KG1 (cell line): ENCODE results near the gene FILIP1L.

Experiments
- DNase-seq: peaks from one replicate; lab custom pipeline; 2025; lab: John Stamatoyannopoulos, UW

Gene FILIP1L

DNA sequence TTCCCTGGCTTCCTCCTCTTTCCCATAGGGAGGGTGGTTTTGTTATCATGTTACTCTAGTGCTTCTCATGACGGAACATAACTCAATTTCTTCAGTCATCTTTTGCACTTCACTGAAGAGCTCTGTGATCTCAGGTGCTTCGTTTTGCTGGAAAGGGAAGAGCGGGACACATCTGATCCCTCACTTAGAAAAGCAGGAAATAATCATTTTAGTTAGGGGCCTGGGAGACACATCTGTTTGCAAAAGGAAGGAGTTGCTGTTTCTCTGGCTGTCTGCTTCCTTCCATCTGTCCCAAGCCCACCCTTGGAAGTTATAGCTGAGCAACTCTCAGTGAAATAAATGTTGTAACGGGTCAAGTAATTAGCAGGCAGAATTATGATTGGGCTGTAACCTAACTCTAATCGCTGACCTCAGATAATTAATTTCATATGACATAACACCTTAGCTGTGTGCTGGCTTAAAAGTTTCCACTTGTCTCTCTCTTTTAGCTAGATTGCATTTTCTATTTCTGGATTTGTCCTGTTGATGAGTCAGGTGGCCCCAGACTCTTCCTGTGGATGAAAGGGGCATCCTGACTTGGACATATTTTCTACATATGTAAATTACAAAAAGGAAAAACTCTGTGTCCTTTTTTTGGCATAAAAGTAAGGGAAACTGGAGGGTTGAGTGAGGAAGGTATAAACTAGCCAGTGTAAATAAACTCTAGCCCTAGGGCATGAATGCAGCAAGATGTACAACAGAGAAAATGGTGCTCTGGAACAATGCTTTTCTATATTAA is 11.0 kb upstream of the FILIP1L start:
- no peak for DNase-seq

DNA sequence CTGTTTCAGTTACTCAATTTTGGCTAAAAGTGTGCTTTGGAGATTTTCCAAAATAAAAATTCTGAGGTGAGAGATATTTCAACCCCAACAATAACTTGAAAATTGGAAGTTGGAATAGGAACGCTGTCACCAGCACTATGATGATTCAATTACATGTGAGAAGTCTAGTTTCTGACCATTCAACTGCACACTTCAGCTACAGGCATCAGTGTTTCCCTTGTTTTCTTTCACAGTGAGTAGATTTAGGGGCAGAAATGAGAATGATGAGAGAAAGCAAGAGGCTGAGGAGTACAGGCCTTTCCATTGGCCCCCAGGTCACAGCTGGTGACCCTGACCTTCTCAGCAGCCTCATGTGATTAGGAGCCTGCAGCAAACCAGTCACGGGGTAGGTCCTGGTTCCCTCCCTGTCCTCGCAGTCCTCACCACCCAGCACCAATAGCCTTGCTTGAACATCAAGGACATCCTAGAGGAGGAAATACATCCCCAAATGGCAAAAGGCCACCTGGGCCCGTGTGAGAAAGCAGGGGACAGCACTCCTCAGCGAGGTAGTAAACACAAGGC is 10.0 kb upstream of the FILIP1L start:
- no peak for DNase-seq

DNA sequence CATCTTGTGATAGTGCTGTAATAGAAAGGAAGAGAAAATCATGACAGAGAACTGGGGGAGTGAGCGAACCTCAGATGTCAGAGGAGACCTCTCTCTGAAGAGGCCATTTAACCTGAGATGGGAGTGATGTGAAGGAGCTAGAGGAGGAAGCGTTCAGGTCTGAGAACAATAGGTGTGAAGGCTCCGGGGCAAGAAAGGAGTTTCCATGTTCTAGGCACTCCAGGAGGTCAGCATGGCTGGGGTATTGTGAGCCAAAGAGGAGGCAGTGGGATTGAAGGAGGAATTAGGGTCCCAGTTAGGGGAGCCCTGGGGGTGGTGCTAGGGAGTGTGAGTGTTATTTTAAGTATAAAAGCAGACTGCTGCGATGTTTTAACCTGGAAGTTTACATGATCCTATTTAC is 8.8 kb upstream of the FILIP1L start:
- DNase-seq: no peak

DNA sequence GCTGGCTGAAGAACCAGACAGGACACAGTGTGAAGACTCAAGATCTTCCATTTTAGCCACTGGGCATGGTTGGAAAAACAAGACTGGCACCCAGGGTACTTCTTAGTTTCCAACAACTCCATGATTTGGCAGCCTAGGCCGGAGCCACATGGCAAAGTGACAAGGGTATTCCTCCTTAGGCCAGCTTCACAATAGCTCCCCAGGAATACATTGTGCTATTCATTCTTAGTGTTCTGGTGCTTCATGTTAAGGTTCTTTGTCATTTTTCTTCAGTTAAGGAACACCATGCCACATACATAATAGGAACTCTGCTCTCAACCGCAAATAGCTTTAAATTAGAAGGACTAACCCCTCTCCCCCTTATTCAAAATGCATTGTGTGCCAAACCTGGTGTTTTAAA is 8.0 kb upstream of the FILIP1L start:
- no peak for DNase-seq

DNA sequence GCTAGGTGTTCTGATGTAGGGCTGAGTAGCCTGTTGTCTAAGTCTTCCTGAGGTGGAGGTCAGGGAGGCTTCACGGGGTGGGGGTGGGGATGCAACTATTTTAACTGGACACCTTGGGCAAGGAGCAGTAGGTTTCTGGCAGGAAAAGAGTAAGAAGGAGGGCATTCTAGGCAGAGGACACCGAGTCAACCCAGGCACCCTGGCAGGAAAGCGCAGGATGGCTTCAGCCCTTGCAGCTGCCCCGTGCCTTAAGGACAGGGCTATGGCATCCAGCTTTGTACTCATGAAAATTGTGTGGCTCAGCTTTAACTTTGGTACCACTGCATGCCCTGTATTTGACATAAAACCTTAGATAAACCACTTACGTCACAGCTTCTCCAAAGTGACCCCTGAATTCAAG is 6.4 kb upstream of the FILIP1L start:
- no peak for DNase-seq

DNA sequence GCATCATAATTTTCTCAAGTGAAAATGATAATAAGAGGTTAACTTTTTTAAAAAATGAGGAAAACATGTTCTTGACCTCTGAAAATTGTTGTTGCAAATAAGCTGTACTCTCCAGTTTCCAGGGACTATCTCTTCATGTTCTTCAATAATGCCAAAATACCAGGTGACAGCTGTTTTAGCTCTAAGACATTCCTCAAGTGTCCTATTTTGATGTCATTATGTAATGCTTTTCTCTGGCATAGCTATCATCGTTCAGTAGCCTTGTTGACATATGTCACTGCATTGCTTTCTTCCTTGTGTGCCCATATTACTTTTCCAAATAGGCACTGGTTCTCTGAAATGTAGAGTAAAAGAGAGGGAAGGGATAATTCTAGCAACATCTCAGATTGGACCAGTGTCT is 5.7 kb upstream of the FILIP1L start:
- DNase-seq: no peak

DNA sequence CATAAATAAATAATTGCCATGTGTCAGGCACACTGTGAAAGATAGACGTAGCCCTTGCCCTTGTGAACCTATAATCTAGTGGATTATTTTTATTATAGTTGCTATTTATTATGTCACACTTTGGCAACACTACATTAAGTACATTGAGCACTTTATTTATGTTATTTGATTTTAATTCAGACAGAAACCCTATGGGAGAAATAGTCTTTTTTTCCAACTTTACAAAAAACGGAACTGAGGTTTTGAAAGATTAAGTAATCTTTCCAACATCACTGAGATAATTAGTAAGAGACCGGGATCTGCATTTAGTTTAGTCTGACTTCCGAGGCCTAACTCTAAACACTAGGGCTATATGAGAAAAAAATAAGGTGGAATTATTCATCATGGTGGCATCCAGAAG is 2.8 kb upstream of the FILIP1L start:
- no peak for DNase-seq

DNA sequence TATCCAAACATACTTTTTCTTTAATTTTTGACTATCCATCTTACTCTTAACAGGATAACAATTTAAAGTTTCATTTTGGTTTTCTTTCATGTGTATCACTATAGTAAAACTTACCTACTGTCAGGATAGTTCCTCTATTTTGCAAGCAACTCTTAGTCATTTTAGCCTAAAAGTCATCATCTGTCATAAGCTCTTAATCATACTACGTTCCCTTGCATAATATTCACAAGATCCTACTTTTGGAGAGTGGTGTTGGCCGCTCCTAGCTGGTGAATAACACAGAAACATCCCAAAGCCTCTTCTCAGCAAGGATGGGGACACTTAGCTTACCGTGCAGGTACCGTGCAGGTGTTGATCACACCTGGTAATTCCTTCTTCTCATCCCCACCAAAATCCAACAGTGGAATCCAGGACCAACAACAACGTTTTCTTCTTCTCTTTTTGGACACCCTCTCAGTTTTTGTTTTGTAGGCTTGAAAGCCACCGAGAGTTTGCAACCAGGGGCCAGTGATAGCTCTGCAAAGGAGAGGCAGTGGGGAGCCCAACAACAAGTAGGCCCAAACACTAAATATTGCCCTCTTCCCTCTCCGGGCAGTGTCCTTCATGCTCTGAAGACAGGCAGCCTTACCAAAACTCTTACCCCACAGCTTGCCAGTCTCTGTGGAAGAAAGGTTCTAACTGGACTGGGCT is 433 bp downstream of the FILIP1L start:
- no peak for DNase-seq

DNA sequence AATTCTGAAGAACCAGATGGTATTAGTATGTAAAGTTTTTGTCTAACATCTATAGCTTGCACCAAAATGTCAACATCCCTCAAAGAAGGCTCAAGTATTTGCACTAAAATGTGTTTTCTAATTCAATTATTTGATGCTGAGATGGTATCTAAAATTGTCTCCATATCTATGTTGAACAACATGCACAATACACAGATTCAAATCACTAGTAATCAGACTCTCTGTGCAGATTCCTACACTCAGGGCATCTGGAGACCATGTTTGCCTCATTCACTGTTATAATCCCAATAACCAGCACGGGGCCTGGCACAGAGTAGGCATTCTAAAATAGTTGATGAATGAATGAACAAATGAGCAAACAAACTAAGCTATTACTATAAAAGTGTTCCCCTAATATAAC is 2.6 kb downstream of the FILIP1L start:
- no peak for DNase-seq

DNA sequence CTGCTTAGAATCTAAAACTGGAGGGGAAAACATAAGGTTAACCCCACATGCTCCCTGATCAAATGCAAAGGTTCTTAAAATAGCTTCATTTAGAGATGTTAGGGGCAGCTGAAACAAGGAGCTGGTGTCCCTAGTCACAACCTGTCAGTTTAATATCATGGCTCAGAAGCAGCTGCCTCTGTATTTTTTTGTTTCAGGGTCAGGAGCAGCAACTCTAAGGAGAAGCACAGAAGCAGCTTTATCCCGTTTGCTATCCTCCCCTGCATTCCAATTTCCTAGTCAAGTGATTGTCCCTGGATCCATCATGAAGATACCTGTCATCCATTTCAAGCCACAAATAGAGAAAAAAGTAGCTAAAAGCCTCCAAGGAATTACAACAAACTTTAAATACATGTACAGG is 4.1 kb downstream of the FILIP1L start:
- DNase-seq: no peak

DNA sequence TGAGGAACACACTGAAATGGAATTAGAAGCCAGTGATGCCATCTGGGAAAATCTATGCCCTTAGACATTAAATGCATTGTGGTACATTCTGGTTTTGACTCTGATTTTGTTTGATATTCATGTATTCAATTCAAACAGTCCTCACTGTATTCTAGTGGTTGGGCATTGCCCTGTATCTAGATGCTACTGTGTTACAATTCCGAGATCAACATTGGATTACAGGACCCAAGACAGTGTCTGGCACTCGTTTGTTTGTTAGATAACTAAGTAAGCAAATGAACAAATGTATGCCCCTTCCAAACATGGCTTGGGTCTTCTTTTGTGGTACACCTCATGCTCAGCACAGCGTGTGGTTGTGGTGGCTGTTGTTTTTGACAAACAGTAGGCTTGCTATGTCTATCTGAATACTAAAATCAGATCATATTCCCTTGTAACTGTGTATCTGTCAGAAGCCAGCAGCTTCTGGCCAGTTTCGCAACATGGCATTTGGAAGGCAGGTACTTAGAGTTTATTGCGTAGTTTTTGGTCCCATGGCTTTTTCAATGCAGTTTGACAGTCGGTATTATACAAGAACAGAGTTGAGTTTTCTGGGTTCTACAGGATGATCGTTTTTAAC is 5.7 kb downstream of the FILIP1L start:
- DNase-seq: no peak

DNA sequence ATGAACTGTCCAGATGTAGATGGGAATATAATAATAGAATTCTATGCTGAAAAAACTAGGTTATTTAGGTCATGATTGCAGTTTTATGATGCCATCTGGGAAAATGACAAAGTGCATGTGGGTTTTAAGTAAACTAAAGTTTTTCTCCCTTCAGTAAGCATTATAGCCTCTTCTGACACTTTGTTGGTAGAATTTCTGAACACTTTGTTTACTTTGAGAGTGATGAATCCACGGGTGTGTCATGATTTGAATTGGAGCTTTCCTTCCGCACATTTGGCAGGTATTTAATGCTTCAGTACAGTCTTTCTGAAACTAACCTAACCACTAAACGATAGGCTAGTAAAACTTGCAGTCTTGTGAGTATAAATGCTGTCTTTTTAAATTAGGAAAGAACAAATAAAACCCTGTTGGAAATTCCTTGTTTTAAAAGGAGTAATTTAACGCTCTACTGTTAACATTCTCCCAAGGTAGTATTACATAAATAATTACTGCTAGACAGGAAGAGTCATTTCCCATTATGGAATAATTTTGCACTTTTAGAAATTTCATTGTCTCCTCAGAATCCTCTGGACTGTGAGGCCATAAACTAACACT is 7.0 kb downstream of the FILIP1L start:
- DNase-seq: no peak

DNA sequence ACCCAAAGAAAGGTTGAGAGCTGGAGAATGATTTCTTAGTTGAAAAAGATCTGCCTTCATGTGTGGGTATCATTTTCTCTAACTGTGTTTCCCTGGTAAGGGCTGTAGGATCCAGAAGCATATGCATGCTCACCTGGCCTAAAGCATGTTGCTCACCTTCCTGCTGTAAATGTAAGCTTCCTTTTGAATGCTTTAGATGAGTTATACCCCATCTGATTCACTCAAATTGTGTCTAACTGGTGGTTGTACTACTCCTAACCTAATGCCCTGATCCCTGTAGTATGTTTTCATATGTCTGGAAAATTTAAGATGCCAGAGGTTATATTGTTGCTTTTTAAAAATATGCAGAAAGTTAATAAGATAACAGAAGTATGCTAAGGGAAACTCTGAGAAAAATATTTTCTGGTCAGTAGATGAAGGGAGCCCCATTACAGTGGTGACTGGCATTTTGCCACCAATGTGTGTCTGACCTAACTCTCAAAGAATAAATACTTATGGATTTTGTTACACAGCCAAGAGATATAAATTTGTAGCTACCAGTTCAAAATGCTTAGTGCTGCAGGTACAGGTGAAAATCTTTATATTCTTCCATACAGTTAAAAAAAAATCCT is 7.7 kb downstream of the FILIP1L start:
- no peak for DNase-seq

DNA sequence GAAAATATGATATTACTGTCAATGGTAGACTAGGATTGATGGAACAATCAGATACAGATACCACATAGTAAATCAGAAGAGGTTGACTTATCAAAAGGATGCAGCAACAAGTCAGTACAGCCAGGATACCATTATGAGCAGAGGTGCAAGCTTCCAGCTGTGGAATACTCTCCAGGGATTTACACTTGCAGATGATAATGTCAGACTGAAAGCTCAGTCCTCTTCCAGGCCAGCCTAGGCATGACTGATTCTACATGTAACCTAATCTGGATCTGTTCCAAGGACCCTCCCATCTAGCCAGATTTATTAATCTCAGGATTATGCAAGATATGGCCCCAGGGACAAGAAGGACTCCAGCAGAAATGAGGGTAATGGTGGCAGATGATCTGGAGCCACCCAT is 8.2 kb downstream of the FILIP1L start:
- DNase-seq: no peak

DNA sequence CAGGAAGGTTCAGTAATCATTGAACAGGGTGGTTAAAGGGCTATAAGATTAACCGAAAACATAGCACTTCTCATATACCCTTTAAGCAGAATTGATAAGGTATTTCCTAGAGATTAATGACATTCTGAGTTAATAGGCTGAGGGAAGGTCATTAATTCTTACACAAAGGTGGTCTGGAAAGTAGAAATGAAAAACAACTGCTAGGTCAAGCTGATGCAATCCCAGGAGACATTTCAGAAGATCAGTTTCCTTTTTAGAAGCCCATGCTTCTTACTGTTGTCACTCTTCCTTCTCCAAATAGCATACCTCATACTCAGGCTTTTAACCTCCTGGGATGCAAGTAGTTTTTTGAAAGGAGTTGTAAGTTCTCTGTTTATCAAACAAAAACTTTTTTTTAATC is 8.8 kb downstream of the FILIP1L start:
- DNase-seq: no peak

DNA sequence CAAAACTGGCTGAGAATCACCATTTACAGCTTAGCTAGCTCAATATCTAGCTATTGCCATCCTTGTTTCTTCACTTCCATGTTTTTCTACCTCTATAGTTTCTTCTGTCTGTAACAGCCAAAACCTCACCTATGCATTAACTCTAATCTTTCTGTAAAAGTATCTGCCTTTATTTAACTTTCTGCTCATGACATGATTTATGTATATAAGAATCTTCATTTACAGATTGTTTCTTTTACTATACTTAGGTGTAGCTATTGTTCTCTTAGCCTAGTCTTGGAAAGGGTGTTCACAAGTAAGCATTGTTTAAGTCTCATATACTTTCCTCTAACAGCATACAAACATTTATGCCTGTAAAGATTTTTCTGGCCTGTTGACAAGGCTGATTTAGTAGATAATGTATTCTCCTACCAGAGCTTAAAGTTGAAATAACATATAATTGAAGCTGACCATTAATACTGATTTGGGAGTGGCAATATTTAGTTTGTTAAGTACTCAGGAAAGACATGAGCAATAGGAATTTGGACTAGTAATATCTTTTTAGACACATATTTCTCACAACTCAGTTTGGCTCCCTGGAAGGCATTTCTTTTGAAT is 9.4 kb downstream of the FILIP1L start:
- DNase-seq: no peak

DNA sequence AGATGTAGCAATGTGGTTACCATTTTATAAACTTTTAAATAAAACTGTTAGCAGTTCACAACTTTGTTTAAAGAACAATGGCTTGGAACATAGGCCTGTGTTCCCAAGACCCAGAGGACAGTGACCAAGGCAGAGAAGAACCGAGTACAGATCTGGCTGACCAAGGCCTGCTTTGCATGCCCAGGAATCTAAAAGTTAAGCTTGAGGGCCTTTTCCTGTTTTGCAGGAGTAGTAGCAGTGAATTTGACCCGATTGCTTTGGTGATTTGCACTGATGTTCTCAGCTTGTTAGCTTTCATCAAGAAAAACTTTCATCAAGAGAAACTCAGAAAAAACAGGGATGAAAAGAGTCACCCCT is 9.9 kb downstream of the FILIP1L start:
- DNase-seq: no peak

DNA sequence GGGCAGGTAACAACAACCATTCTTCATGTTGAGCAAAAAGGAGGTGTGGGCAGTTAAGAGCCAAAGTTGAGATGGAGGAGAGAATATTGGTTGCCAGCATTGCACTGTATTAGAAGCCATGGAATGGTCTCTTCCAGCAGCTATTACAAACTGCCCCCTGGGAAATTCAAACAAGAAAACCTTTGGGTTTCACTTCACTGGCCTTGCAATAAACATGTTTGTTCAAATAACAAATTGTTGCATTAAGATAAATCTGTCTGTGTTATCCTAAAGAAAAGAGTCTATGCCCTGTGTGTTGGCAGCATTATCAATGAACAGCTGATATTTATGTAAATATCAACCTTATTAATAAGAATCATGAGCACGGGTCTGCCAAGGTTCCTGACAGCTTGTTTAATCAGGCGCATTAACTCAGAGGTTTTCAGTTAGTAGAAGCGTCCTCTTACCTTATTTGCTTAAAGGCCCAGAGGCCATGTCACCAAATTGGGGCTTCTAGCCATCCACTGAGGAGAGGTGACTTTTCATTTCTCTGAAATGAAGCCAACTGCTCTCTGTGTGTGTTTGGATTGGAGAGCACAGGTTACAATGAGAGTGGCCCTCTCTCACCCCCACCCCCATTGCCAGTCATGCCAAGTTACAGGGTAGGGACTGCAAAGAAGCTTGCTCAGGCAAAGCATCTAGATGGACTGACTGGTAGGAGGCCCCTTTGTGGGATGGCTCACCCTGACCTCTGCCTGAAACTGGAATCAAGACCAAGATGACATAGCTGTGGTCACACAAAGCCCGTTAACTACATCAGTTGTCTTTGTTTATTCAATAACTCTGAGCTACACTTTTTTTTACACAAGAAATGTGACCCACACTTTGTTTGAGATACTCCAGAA is 10.5 kb downstream of the FILIP1L start:
- DNase-seq: no peak

DNA sequence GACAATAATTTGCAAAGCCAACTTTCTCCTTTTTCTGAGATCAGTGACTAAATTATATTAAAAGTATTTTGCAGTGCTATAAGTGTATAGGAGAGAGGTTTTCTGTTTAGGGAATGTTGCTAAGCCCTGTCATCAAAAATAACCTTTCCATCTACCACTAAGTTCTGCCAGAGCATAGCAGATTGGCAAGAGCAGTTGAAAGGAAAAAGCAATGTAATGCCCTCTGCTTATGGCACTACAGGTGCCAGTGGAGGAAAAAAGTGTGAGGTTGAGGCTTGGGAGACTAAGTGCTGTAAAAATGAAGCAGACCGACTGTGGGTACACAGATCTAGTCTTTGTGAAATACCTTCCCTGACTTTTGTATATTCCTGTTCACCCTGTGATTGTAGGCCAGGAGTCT is 11.5 kb downstream of the FILIP1L start:
- DNase-seq: no peak

DNA sequence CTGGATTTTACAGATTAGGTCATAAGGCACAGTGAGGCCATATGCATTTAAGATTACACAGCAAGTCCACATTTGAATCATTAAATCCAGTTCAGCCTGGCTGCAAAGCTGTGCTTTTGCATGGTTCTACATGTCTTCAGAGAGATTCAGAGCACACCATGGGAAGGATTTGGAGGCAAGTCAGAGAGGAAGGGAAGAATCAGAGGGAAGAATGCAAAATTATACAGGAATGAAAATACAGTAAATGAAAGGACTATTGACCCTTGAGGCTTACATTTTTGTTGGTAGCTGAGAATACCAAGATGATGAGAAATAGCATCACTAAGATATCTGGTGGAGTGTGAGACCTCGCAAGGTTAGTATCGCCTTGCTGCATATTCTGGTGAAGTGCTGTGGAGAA is 13.9 kb downstream of the FILIP1L start:
- no peak for DNase-seq

DNA sequence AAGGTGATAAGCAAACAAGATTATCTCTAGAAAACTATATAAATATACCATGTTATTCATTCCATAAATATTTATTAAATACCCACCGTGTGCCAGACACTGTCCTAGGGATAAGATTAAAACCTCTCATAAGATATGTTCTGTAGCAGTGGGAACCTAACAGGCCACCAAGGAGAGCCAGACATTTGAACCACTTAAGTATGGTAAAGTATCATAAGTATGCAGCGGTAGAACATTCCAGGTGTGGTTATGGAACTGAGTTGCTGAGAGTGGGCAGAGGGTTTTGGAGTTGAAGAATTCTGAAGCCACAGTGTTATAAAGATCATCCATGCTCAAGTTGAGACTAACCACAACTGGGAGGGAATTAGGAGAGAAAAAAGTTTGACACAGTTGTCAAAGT is 14.7 kb downstream of the FILIP1L start:
- DNase-seq: no peak
